Measurements from ENCODE around the gene EMX1. TPM values are rescaled to one million over a fixed set of nuclear protein-coding genes. Genes with fewer than 3 reads are reported as not detected.

EMX1 gene
- total RNA-seq, 1 experiment from 2014 or later, result not detected

GRCh38 chr2:72982219-72982618 lies 64.9 kb downstream of the EMX1 start:
- no peak for DNase-seq (ENCODE audit: low read depth, low spot score)
- in situ Hi-C loops (cut with HindIII; ENCODE audit: low pct_unique_long_range_greater_than_20kb, low sequenced_read_pairs), result no loop called here

GRCh38 chr2:72982781-72983499 lies 65.6 kb downstream of the EMX1 start:
- in situ Hi-C loops (cut with HindIII; ENCODE audit: low pct_unique_long_range_greater_than_20kb, low sequenced_read_pairs), result no loop called here

GRCh38 chr2:72983500-72984161 lies 66.3 kb downstream of the EMX1 start:
- in situ Hi-C loops (cut with HindIII; ENCODE audit: low pct_unique_long_range_greater_than_20kb, low sequenced_read_pairs), result no loop called here
- DNase-seq (ENCODE audit: low read depth, low spot score), result no peak

More at GRCh38 chr2:72982781-72983499, 65.6 kb downstream of the EMX1 start:
- no peak for DNase-seq (ENCODE audit: low read depth, low spot score)

GRCh38 chr2:72984172-72984671 lies 66.9 kb downstream of the EMX1 start:
- in situ Hi-C loops (cut with HindIII; ENCODE audit: low pct_unique_long_range_greater_than_20kb, low sequenced_read_pairs), result no loop called here
- DNase-seq (ENCODE audit: low read depth, low spot score), result no peak

Other genes starting within 250 kb of the EMX1 start
- gene EXOC6B, start 91.5 kb upstream of the EMX1 start, total RNA-seq (2014; rRNA removed; shearing (Covaris generic)), result 20.0 and 21.8 TPM in 2 replicates
- 191 and 200 TPM in 2 replicates for gene SPR, start 30.1 kb upstream of the EMX1 start, total RNA-seq (2014; rRNA removed; shearing (Covaris generic))
- gene SFXN5, start 154.2 kb downstream of the EMX1 start, total RNA-seq (2014; rRNA removed; shearing (Covaris generic)), result 7.1 and 7.8 TPM in 2 replicates
- gene RAB11FIP5, start 195.4 kb downstream of the EMX1 start, total RNA-seq (2014; rRNA removed; shearing (Covaris generic)), result 17.4 and 19.4 TPM in 2 replicates